Activated naive CD4-positive, alpha-beta T cell treated with anti-CD3 and anti-CD28 coated beads for 36 hours (primary cell): Measurements from ENCODE around the gene DCTD. TPM values are rescaled to one million over a fixed set of nuclear protein-coding genes. Genes with fewer than 3 reads are reported as not detected.

Experiments used
- CTCF ChIA-PET: fragments of 350-600 bp; sonication (Branson Sonifier 250); formaldehyde crosslinking; loops from one replicate; lab custom pipeline; 2021; ENCODE audit warnings: antibody characterized with exemption; lab: Charles Lee
- DNase-seq: peaks from one replicate; pipeline ENCODE4 v3.0.0-alpha.2; 2020
- H3K27ac Mint-ChIP-seq: one replicate; pipeline ENCODE4 v1.8.0; 2021; ENCODE audit warnings: mild to moderate bottlenecking, mixed read lengths
- H3K27me3 Mint-ChIP-seq: one replicate; pipeline ENCODE4 v1.8.0; 2021; ENCODE audit warnings: low read depth, mixed read lengths
- H3K36me3 Mint-ChIP-seq: one replicate; pipeline ENCODE4 v1.8.0; 2021; ENCODE audit warnings: low read depth, mixed read lengths
- H3K4me1 Mint-ChIP-seq: one replicate; pipeline ENCODE4 v1.8.0; 2021; ENCODE audit warnings: low read depth, mixed read lengths
- H3K4me3 Mint-ChIP-seq: one replicate; pipeline ENCODE4 v1.8.0; 2021; ENCODE audit warnings: mild to moderate bottlenecking, moderate library complexity, mixed read lengths
- H3K9me3 Mint-ChIP-seq: one replicate; pipeline ENCODE4 v1.8.0; 2021; ENCODE audit warnings: mixed read lengths
- intact Hi-C: fragments of 100-400 bp; cut with micrococcal nuclease; formaldehyde crosslinking; loops from one replicate; pipeline ENCODE4 v1.15.1; 2023
- total RNA-seq, 2 experiments: library from RNA; stranded (reverse); gene quantifications; one replicate each; pipeline ENCODE4 v1.2.3, GENCODE V29; 2021

Gene DCTD
- total RNA-seq, result 100 to 1,000 TPM; 137 to 152 TPM

DNA sequence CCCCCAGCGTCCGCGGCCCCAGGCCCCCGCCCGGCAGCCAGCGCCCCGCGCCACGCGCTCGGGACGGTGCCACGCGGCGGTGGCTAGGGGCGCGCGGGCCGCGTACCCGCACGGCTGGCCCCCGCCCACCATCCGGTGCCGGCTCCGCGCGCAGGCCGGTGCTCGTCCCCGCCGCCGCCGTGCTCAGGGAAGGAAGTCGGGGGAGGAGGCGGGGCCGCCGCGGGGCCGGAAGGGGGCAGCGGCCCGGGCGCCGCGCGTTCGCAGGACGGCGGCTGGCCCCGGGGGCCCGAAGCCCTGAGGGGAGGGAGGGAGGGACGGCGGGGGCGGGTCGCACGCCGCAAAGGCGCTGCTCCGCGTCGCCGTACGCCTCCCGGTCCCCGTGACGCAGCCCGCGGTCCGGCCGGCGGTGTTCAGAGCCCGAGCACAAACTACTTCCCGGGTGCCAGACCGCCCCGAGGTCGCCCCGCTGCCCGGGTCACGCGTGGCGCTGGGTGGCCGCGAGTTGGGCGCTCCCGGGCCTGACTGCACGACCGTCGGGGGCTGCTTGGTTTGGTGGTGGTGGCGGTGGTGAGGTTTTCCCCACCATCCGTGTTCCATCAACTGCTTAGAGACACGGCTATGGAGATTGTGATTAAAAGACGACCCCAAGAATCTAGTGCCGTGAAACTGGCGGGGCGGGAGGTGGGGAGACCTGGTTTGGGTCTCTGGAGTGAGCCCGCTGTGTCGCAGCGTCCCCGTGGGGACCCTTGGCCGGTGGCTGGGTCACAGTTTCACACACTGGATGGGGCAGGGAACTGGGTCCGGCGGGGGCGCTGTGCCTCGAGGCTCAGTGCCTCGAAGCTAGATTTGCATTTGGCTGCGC lies at the start of gene DCTD:
TSS of gene DCTD (minus strand) at position 205 of the 862 bp plus-strand sequence. CDS start 1,818 bp downstream, outside the sequence.
- Mint-ChIP-seq H3K4me3 (peak within 1 kb of the TSS; percentile 86), H3K9me3 (no peaks in the 10 kb centered on the region), H3K27me3 (no peaks in the 10 kb centered on the region), H3K36me3 (peaks cover 30% of the 10 kb centered on the region), H3K4me1 (peaks cover 53% of the 10 kb centered on the region), H3K27ac (peak within 1 kb of the TSS; percentile 92)
- peak; percentile 83 for DNase-seq
- CTCF ChIA-PET, result interaction anchor here (0.7 to 1.5 kb wide), 3 partner anchors 11 to 527 kb away, joined by 3 to 4 read pairs (median 3); partner anchors contain the start of gene CDKN2AIP
- intact Hi-C loops, result loop anchor here (1.0 to 10.0 kb wide), 7 partner anchors 108 to 1620 kb away; partner anchors contain the start of genes CDKN2AIP, ING2, RWDD4 and TRAPPC11

DNA sequence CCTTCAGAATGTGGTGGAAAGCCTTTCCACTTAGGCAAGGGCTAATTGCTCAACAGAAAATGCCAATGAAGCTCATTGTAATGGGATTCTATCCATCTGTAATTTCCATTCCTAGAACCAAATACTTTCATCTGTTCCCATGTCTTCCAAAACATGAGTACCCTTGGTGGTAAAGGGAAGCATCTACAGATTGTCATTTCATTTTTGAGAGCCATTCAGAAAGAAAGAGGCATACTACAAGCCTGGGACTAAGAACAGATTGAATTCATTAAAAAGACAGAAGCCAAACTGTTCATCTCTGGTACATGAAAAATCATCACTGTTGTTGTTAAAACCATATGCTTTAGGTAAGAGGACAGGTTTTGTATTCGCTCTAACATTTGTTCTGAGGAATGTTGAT lies 43.6 kb upstream of the DCTD start:
- DNase-seq, result no peak
- Mint-ChIP-seq H3K4me1 (no peaks in the 10 kb centered on the region), H3K27ac (no peak overlapping the region), H3K27me3 (peaks cover 11% of the 10 kb centered on the region), H3K4me3 (no peak overlapping the region), H3K36me3 (no peaks in the 10 kb centered on the region), H3K9me3 (peaks cover 2% of the 10 kb centered on the region)
- CTCF ChIA-PET, result no interaction called here
- intact Hi-C loops, result no loop called here

GRCh38 chr4:182960228-182960627 lies 43.0 kb upstream of the DCTD start:
- intact Hi-C loops, result no loop called here
- H3K27ac Mint-ChIP-seq, result no peak overlapping the region
- no peaks in the 10 kb centered on the region for H3K4me1 Mint-ChIP-seq
- H3K9me3 Mint-ChIP-seq, result peaks cover 2% of the 10 kb centered on the region
- no peak for DNase-seq
- CTCF ChIA-PET, result no interaction called here
- H3K27me3 Mint-ChIP-seq, result peaks cover 8% of the 10 kb centered on the region
- H3K36me3 Mint-ChIP-seq, result no peaks in the 10 kb centered on the region
- H3K4me3 Mint-ChIP-seq, result no peak overlapping the region

GRCh38 chr4:182955411-182955810 lies 38.2 kb upstream of the DCTD start:
- no peaks in the 10 kb centered on the region for H3K27me3 Mint-ChIP-seq
- H3K36me3 Mint-ChIP-seq, result no peaks in the 10 kb centered on the region
- CTCF ChIA-PET, result no interaction called here
- H3K9me3 Mint-ChIP-seq, result peaks cover 4% of the 10 kb centered on the region
- H3K4me1 Mint-ChIP-seq, result no peaks in the 10 kb centered on the region
- H3K4me3 Mint-ChIP-seq, result no peak overlapping the region
- intact Hi-C loops, result no loop called here
- DNase-seq, result no peak
- no peak overlapping the region for H3K27ac Mint-ChIP-seq

- H3K9me3 Mint-ChIP-seq, result no peaks in the 10 kb centered on the region
- no peaks in the 10 kb centered on the region for H3K36me3 Mint-ChIP-seq
- no peak overlapping the region for H3K4me3 Mint-ChIP-seq
- CTCF ChIA-PET, result no interaction called here
- no peak overlapping the region for H3K27ac Mint-ChIP-seq
- H3K27me3 Mint-ChIP-seq, result peaks cover 11% of the 10 kb centered on the region
- no peak for DNase-seq
- no peaks in the 10 kb centered on the region for H3K4me1 Mint-ChIP-seq
- intact Hi-C loops, result no loop called here
Observed at GRCh38 chr4:182944484-182945213, 27.5 kb upstream of the DCTD start.

DNA sequence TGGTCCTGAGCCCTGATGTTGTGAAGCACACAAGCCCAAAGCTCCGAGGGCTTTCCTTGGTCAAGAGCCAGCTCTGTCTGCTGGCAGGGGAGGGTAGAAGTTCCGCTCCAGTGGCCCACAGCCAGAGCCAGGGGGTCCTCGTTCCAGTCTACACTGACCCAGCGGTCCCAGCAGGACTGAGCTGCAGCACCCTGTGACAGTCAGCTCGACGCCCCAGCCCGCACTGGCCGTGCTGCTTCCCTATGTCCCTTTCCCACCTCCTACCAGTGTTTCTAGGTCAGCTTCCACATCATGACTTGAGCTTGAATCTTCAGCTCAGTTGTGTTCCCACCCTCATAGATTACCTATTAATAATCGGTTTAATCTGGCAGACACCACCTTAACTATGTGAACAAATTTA lies 22.5 kb upstream of the DCTD start:
- Mint-ChIP-seq H3K27me3 (peaks cover 11% of the 10 kb centered on the region), H3K27ac (no peak overlapping the region), H3K9me3 (no peaks in the 10 kb centered on the region), H3K4me1 (peaks cover 6% of the 10 kb centered on the region), H3K36me3 (no peaks in the 10 kb centered on the region), H3K4me3 (no peak overlapping the region)
- intact Hi-C loops, result loop anchor here (5.0 kb wide), 1 partner anchor 458 kb away; no protein-coding TSS in a partner anchor
- no peak for DNase-seq
- CTCF ChIA-PET, result interaction anchor here (0.6 to 5.8 kb wide), 10 partner anchors 9 to 320 kb away, joined by 3 to 138 read pairs (median 6); no protein-coding TSS in a partner anchor

DNA sequence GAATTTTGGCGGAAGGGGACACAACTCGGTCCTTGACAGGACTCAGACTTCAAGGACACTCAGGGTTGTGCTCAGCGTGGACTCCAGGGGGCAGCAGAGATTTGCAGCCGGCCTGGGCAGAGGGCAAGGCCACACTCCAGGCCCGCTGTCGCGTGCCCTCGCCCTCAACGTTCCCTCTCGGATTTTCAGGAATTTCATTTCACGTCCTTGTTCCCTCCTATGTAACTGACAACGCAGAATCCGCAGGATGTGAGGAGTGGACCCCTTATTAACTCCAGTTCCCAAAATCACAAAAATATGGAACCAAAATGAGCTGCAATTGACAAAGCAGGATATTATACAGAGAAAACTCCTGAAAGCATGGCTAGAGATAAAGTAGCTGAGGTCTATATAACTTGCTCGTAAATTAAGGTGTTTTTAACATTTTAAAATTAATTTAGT lies 21.0 kb upstream of the DCTD start:
- intact Hi-C loops, result loop anchor here (1.0 to 5.0 kb wide), 6 partner anchors 135 to 469 kb away; no protein-coding TSS in a partner anchor
- CTCF ChIA-PET, result interaction anchor here (0.7 to 5.8 kb wide), 21 partner anchors 9 to 457 kb away, joined by 3 to 138 read pairs (median 4); no protein-coding TSS in a partner anchor

GRCh38 chr4:182937268-182938204 lies 20.4 kb upstream of the DCTD start:
- intact Hi-C loops, result loop anchor here (1.0 to 5.0 kb wide), 6 partner anchors 136 to 470 kb away; no protein-coding TSS in a partner anchor
- no peaks in the 10 kb centered on the region for H3K9me3 Mint-ChIP-seq
- DNase-seq, result no peak
- no peak overlapping the region for H3K4me3 Mint-ChIP-seq
- H3K4me1 Mint-ChIP-seq, result peaks cover 6% of the 10 kb centered on the region
- no peaks in the 10 kb centered on the region for H3K36me3 Mint-ChIP-seq
- no peak overlapping the region for H3K27ac Mint-ChIP-seq
- peaks cover 3% of the 10 kb centered on the region for H3K27me3 Mint-ChIP-seq
- CTCF ChIA-PET, result interaction anchor here (0.7 to 5.8 kb wide), 12 partner anchors 8 to 322 kb away, joined by 3 to 138 read pairs (median 7); no protein-coding TSS in a partner anchor

More for the DNA sequence above, 21.0 kb upstream of the DCTD start:
- peaks cover 6% of the 10 kb centered on the region for H3K4me1 Mint-ChIP-seq
- H3K4me3 Mint-ChIP-seq, result no peak overlapping the region
- peaks cover 7% of the 10 kb centered on the region for H3K27me3 Mint-ChIP-seq
- no peak overlapping the region for H3K27ac Mint-ChIP-seq
- H3K36me3 Mint-ChIP-seq, result no peaks in the 10 kb centered on the region
- H3K9me3 Mint-ChIP-seq, result no peaks in the 10 kb centered on the region
- DNase-seq, result peak; percentile 81

- CTCF ChIA-PET, result interaction anchor here (0.8 to 1.1 kb wide), 2 partner anchors 8 to 329 kb away, joined by 3 to 4 read pairs; no protein-coding TSS in a partner anchor
Observed at GRCh38 chr4:182932651-182933050, 15.5 kb upstream of the DCTD start.

GRCh38 chr4:182931691-182932345 lies 14.6 kb upstream of the DCTD start:
- no peaks in the 10 kb centered on the region for H3K9me3 Mint-ChIP-seq
- no peak overlapping the region for H3K27ac Mint-ChIP-seq
- CTCF ChIA-PET, result no interaction called here
- peaks cover 4% of the 10 kb centered on the region for H3K27me3 Mint-ChIP-seq
- DNase-seq, result no peak
- no peak overlapping the region for H3K4me3 Mint-ChIP-seq
- H3K36me3 Mint-ChIP-seq, result no peaks in the 10 kb centered on the region
- intact Hi-C loops, result no loop called here
- H3K4me1 Mint-ChIP-seq, result no peaks in the 10 kb centered on the region

More at GRCh38 chr4:182932651-182933050, 15.5 kb upstream of the DCTD start:
- no peak overlapping the region for H3K27ac Mint-ChIP-seq
- no peaks in the 10 kb centered on the region for H3K4me1 Mint-ChIP-seq
- H3K36me3 Mint-ChIP-seq, result no peaks in the 10 kb centered on the region
- H3K4me3 Mint-ChIP-seq, result no peak overlapping the region
- no peaks in the 10 kb centered on the region for H3K9me3 Mint-ChIP-seq
- intact Hi-C loops, result no loop called here
- no peak for DNase-seq
- peaks cover 1% of the 10 kb centered on the region for H3K27me3 Mint-ChIP-seq

DNA sequence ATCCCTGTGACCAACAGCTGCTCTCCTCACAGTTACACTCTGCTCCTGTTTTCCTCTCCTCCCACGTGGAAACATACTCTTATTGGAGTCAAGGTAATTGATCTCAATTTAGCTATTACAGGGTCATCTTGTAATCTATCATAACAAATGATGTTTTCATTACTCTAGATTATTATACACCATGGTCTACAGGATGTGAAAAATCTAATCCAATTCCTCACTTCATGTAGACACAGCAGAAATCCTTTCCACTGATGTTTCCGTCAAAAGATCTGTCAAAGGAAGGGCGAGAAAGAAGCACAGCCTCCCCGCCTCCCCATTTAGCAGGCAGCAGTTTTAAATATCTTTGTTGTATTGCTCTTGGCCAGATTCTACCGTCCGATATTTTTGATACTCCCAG lies 13.7 kb upstream of the DCTD start:
- intact Hi-C loops, result no loop called here

More for the DNA sequence above, 13.7 kb upstream of the DCTD start:
- DNase-seq, result no peak
- CTCF ChIA-PET, result no interaction called here
- H3K4me1 Mint-ChIP-seq, result no peaks in the 10 kb centered on the region
- no peaks in the 10 kb centered on the region for H3K36me3 Mint-ChIP-seq
- no peak overlapping the region for H3K27ac Mint-ChIP-seq
- H3K9me3 Mint-ChIP-seq, result no peaks in the 10 kb centered on the region
- peaks cover 4% of the 10 kb centered on the region for H3K27me3 Mint-ChIP-seq
- no peak overlapping the region for H3K4me3 Mint-ChIP-seq
